HG03108 (cell line): ENCODE results near the gene CTBP1.

Experiments
- ATAC-seq: cut with Tn5 transposase; IDR thresholded peaks from one replicate; pipeline ENCODE4 v1.9.1; 2021; ENCODE audit warnings: moderate library complexity; ENCODE audit not compliant: unreplicated experiment

Gene CTBP1

GRCh38 chr4:1285151-1285789 is 36.3 kb upstream of the CTBP1 start:
- no peak for ATAC-seq

- ATAC-seq, result no peak
Measured at GRCh38 chr4:1283711-1284110, 34.8 kb upstream of the CTBP1 start.

DNA sequence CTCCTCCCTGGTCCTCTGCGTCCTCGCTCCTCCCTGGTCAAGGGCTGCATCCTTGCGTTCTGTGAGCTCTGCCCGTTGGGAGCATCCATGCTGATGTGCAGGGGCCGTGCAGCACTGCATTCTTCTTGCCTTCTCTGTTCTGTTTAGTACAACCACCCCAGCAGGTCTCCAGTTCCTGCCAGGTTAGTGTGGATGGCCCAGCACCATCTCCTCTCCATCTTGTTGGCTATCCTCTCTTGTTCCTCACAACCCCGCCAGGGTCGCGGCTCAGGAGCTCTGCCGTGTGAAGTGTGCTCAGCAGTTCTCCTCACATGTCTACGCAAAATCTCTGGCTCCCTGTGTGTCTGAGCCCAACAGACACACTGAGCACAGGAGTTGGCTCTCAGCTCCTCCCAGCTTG is 30.3 kb upstream of the CTBP1 start:
- ATAC-seq, result no peak

DNA sequence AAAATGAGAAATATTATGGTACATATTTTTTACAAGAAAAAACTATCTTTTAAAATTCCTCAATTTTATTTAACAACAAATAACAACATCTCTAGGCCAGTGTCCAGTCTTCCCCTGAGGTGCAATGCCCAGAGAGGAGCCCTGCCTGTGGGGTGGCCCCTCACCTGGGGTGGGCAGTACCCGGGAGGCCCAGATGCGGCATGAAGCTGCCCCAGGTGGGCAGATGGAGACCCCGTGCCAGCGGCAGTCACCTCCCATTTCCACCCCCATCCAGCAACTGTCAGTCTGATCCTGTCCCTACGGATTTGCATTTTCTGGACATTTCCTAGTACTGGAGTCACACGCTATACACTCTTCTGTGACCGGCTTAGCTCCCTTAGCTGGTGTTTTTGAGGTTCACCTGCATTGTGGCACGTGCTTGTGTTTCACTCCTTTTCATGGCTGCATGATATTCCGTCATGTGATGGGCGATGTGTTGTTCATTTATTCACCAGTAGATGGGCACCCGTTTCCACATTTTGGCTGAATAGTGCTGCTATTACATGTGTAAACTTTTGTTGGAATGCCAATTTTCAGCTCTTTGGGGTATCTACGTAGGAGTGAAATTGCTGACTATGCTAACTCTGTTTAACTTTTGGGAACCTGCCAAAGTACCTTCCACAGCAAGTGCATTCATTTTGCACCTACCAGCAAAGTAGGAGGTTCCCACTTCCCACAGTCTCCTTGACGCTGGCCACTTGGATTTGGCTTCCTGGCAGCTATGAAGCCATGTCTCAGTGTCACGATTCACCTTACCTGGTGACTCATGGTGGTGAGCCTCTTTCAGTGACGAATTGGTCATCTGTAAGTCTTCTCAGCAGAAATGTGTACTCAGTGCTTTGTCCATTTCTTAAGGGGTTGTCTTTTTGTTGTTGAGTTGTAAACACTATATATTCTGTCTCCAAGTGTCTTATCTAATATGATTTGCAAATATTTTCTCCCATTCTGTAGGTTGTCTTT is 29.0 kb upstream of the CTBP1 start:
- no peak for ATAC-seq

DNA sequence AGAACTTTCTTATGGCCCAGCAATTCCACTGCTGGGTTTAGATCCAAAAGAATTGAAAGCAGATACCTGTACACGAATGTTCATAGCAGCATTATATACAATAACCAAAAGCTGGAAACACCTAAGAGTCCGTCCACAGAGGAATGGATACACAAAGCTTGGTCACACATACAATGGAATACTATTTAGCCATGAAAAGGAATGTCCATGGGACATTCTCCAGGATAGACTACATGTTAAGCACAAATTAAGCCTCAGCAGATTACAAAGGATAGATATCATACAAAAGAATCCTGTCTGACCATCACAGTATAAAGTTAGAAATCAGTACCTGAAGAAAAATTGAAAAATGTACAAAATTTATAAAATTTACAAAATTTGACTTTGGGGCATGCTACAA is 28.1 kb upstream of the CTBP1 start:
- no peak for ATAC-seq

DNA sequence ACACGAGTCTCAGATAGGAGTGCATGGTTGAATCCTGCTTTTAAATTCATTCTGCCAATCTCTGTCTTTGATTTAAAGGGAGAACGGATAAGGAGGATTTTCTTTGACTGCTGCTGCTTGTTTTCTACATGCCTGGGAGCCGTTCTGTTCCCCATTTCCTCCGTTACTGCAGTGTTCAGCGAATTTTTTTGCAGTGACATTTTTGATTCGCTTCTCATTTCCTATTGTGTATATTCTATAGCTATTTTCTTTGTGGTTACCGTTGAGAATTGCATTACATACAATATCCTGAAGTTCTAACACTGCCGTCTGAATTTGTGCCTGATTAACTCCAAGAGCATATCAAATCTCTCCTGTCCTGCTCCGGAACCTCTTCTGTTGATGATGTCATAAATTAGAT is 25.9 kb upstream of the CTBP1 start:
- no peak for ATAC-seq

DNA sequence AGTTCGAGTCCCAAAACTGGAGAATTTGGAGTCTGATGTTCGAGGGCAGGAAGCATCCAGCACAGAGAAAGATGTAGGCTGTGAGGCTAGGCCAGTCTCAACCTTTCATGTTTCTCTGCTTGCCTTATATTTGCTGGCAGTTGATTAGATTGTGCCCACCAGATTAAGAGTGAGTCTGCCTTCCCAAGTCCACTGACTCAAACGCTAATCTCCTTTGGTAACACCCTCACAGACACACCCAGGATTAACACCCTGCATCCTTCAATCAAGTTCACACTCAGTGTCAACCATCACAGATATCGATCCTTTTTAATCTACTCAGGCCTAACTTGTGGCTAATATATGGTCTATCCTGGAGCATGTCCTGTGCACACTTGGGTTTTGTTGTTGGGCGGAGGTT is 22.8 kb upstream of the CTBP1 start:
- no peak for ATAC-seq

DNA sequence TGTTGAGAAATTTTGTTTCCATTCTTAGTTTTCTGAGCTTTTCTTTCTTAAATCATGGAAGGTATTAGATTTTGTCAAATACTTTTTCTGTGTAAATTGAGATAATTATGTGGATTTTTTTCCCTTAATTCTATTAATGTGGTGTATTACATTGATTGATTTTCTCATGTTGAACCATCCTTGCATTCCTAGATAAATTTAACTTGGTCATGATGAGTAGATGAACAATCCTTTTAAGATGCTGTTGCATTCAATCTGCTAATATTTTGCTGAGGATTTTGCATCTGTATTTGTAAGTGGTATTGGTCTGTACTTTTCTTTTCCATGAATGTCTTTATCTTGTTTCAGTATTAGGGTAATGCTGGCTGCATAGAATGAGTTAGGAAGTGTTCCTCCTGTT is 20.3 kb upstream of the CTBP1 start:
- no peak for ATAC-seq

- ATAC-seq, result no peak
Measured at GRCh38 chr4:1266881-1267763, 18.2 kb upstream of the CTBP1 start.

- ATAC-seq, result no peak
Measured at GRCh38 chr4:1265351-1265750, 16.4 kb upstream of the CTBP1 start.

- ATAC-seq, result no peak
Measured at GRCh38 chr4:1264942-1265341, 16.0 kb upstream of the CTBP1 start.

DNA sequence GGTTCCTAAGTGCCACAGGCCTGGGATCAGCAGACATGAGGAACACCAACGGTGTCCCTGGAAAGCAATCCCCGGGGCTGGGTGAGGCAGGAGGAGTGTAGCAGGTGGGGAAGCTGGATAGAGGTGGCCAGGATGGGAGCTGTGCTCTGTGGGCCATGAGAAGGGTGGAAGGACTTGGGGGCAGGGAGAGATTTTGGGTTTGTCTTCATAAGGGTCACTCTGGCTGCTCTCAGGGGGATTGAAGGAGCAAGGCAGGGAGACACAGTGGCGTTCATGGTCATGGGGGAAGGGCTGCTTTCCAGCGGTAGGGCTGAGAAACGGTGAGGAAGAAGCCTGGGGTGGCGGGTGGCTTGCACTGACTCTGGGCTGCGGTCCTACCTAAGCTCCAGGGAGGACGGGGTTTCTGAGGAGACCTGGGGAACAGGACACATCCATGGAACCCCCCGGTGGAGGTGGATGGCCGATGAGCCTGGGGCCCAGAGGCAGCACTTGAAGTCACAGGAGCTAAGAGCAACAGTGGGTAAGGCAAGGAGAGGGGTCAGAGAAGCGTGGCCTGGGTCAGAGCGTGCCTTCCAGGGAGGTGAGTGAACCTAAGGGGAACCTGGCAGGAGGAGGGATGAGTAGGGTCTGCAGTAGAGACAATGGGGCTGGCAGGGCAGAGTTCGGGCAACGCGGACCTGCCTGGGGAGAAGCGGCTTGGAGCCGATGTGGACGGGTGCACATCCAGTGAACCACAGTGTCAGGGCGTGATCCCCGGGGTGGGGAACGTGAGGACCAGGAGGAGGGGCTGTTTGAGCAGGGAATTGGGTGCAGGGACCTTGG is 12.4 kb upstream of the CTBP1 start:
- ATAC-seq, result no peak

GRCh38 chr4:1260418-1261106 is 11.6 kb upstream of the CTBP1 start:
- ATAC-seq, result no peak

GRCh38 chr4:1259966-1260365 is 11.0 kb upstream of the CTBP1 start:
- ATAC-seq, result no peak

- ATAC-seq, result no peak
Measured at GRCh38 chr4:1258457-1258856, 9.5 kb upstream of the CTBP1 start.

DNA sequence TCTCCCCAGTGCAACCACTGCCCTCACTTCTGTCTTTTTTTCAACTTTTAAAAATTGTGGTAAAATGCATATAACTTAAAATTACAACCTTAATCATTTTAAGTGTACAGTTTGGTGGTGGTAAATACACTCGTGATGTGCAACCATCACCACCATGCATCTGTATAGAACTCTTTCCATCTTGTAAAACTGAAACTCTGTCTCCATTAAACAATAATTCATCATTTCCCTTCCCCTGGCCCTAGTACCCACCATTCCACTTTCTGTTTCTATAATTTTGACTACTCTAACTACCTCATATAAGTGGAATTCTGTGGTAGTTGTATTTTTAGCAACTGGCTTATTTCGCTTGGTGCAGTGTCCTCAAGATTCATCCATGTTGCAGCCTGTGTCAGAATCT is 6.8 kb upstream of the CTBP1 start:
- ATAC-seq, result no peak

- no peak for ATAC-seq
Measured at GRCh38 chr4:1255151-1255550, 6.2 kb upstream of the CTBP1 start.

DNA sequence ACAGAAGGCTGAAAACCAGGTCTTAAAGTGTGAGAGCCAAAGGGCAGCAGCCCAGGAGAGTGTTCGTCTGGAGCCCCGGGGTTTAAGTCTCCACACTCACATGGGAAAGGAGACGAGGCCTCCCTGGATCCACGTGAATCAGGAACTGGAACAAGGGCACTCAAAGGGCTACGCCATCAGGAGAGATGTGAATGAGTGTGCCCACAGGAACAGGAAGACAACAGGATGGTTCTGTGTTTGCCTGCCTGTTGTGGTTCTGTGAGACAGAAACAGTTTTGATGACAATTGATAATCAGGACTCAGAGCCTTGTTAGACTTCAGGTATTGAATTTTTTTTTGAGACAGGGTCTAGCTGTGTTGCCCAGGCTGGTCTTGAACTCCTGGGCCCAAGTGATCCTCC is 4.9 kb upstream of the CTBP1 start:
- no peak for ATAC-seq

- no peak for ATAC-seq
Measured at GRCh38 chr4:1252928-1253492, 4.1 kb upstream of the CTBP1 start.

GRCh38 chr4:1251773-1252066 is 2.8 kb upstream of the CTBP1 start:
- ATAC-seq, result no peak
